Naive thymus-derived CD4-positive, alpha-beta T cell (primary cell): ENCODE measurements around the gene C1QTNF1. TPM values are rescaled to one million over a fixed set of nuclear protein-coding genes. Genes with fewer than 3 reads are reported as not detected.
A peak's percentile ranks its signal among the peaks of the same experiment; 100 is the strongest.

Source experiments
- ATAC-seq: fragments of 150-1000 bp; cut with Tn5 transposase; 2 replicates; pipeline ENCODE4 v1.10.0; 2021; ENCODE audit warnings: mild to moderate bottlenecking, moderate library complexity
- CTCF ChIA-PET: fragments of 350-600 bp; sonication (Branson Sonifier 250); formaldehyde crosslinking; loops from one replicate; lab custom pipeline; 2021; ENCODE audit warnings: antibody characterized with exemption; lab: Charles Lee
- POLR2A ChIA-PET: fragments of 350-600 bp; sonication (Branson Sonifier 250); formaldehyde crosslinking; loops from one replicate; lab custom pipeline; 2021; ENCODE audit warnings: antibody characterized with exemption, inconsistent platforms; lab: Charles Lee
- DNase-seq, 9 donors: peaks; one replicate each; pipeline versions ENCODE4 v3.0.0 to v3.0.0-alpha.2; 2020 to 2022; ENCODE audit warnings: mixed read lengths in 1 of 9
- H3K27ac ChIP-seq: one replicate; pipeline ENCODE4 v1.7.0; 2013; ENCODE audit warnings: mild to moderate bottlenecking, low read depth, low read length, moderate library complexity
- H3K27me3 ChIP-seq, 2 donors: one replicate each; pipeline ENCODE4 v1.7.0; 2013; ENCODE audit warnings: low read length in 2 of 2, mild to moderate bottlenecking in 2 of 2, moderate library complexity in 2 of 2; ENCODE audit not compliant: control insufficient read depth in 2 of 2, insufficient read depth in 2 of 2
- H3K36me3 ChIP-seq, 3 experiments: 1 replicate in 2 of 3; 2 replicates in 1 of 3; pipeline ENCODE4 v1.7.0; 2013; ENCODE audit warnings: low read length in 3 of 3, mild to moderate bottlenecking in 3 of 3, moderate library complexity in 1 of 3; ENCODE audit not compliant: insufficient read depth in 3 of 3, control insufficient read depth in 2 of 3
- H3K4me1 ChIP-seq, 2 donors: one replicate each; pipeline ENCODE4 v1.7.0; 2013; ENCODE audit warnings: low read length in 2 of 2, mild to moderate bottlenecking in 2 of 2, moderate library complexity in 1 of 2; ENCODE audit not compliant: control insufficient read depth in 2 of 2, insufficient read depth in 2 of 2
- H3K4me3 ChIP-seq: 2 replicates; pipeline ENCODE4 v1.7.0; 2013; ENCODE audit warnings: mild to moderate bottlenecking, low read length
- H3K9me3 ChIP-seq, 3 experiments: 1 replicate in 2 of 3; 2 replicates in 1 of 3; pipeline ENCODE4 v1.7.0; 2013; ENCODE audit warnings: low read length in 3 of 3; ENCODE audit not compliant: control insufficient read depth in 2 of 3
- H3K27ac Mint-ChIP-seq, 9 donors: one replicate each; pipeline ENCODE4 v1.8.0; 2020 to 2022; ENCODE audit warnings: mixed read lengths in 9 of 9, mild to moderate bottlenecking in 8 of 9, moderate library complexity in 5 of 9, inconsistent platforms in 2 of 9
- H3K27me3 Mint-ChIP-seq, 5 donors: one replicate each; pipeline ENCODE4 v1.8.0; 2021 to 2022; ENCODE audit warnings: mixed read lengths in 5 of 5, mild to moderate bottlenecking in 1 of 5
- H3K36me3 Mint-ChIP-seq, 5 donors: one replicate each; pipeline ENCODE4 v1.8.0; 2020 to 2022; ENCODE audit warnings: mixed read lengths in 5 of 5, mild to moderate bottlenecking in 3 of 5, inconsistent platforms in 1 of 5
- H3K4me1 Mint-ChIP-seq, 7 donors: one replicate each; pipeline ENCODE4 v1.8.0; 2020 to 2022; ENCODE audit warnings: mixed read lengths in 7 of 7, mild to moderate bottlenecking in 3 of 7, inconsistent platforms in 1 of 7
- H3K4me3 Mint-ChIP-seq, 10 donors: one replicate each; pipeline ENCODE4 v1.8.0; 2020 to 2022; ENCODE audit warnings: mild to moderate bottlenecking in 10 of 10, mixed read lengths in 10 of 10, moderate library complexity in 6 of 10, inconsistent platforms in 2 of 10
- H3K9me3 Mint-ChIP-seq, 11 donors: one replicate each; pipeline ENCODE4 v1.8.0; 2020 to 2022; ENCODE audit warnings: mixed read lengths in 11 of 11, mild to moderate bottlenecking in 4 of 11, inconsistent platforms in 1 of 11, moderate library complexity in 1 of 11
- intact Hi-C, 2 donors: fragments of 100-400 bp; cut with micrococcal nuclease; formaldehyde crosslinking; loops; one replicate each; pipeline ENCODE4 v1.15.1; 2023
- polyA plus RNA-seq, 2 donors: library from polyadenylated mRNA; unstranded; fragments of 300-500 nt; fragmentation: Illumina TruSeq; gene quantifications; one replicate each; pipeline ENCODE4 v1.2.3, GENCODE V29; 2021
- total RNA-seq, 6 experiments: library from RNA in 5 of 6; stranded (reverse) in 5 of 6; gene quantifications; 1 replicate in 5 of 6; 2 replicates in 1 of 6; pipeline ENCODE4 v1.2.3 and lab custom pipeline; 2021 to 2026

C1QTNF1 gene, protein sequence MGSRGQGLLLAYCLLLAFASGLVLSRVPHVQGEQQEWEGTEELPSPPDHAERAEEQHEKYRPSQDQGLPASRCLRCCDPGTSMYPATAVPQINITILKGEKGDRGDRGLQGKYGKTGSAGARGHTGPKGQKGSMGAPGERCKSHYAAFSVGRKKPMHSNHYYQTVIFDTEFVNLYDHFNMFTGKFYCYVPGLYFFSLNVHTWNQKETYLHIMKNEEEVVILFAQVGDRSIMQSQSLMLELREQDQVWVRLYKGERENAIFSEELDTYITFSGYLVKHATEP
- total RNA-seq (under 1 TPM in 1 of 5 experiments, not detected in 4; 0.10 TPM), polyA plus RNA-seq (not detected), total RNA-seq (lab: John Stamatoyannopoulos, UW) (0.40 reads per million)

DNA sequence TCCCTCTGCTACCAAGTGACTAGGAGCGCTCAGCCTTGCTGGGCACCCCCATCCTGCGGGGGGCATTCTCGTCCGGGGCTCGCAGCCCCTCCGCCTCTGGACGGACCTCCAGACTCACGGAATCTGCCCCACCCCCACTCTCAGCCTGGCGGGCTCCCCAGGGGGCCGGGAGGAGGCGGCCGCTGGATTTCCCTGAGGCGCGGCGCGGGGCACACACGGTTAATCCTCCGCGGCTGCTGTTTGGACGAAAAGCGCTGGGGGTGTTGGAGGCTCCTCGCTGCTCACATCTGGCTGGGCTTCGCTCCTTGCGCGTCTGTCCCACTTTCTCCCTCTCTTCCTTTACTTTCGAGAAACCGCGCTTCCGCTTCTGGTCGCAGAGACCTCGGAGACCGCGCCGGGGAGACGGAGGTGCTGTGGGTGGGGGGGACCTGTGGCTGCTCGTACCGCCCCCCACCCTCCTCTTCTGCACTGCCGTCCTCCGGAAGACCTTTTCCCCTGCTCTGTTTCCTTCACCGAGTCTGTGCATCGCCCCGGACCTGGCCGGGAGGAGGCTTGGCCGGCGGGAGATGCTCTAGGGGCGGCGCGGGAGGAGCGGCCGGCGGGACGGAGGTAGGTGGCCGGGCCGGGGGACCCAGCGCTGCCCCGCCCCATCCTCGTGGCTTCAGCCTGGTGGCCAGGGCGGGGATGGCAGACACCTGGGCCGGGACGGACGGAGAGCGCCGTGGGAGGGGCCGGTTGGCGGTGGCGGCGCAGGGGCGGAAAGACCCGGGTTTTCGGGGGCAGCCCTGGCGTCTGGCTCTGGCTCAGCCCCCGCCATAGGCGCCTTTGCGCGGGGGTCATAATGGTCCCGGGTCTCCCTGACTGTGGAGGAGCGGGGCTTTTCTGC, at the start of gene C1QTNF1:
TSS of gene C1QTNF1 (plus strand) at position 284 of the 886 bp plus-strand sequence. CDS start 19,800 bp downstream, outside the sequence.
- H3K4me1 ChIP-seq: peaks cover 4% of the 10 kb centered on the region in 2 donors
- no peaks in the 10 kb centered on the region for H3K36me3 ChIP-seq
- H3K4me3 ChIP-seq: peak within 1 kb of the TSS; percentile 64
- Mint-ChIP-seq H3K27me3 (peaks cover 1 to 79% (median 20%) of the 10 kb centered on the region in 5 donors), H3K36me3 (no peaks in the 10 kb centered on the region), H3K4me1 (peaks cover 0 to 9% (median 6%) of the 10 kb centered on the region in 7 donors), H3K9me3 (no peaks in the 10 kb centered on the region), H3K27ac (peak within 1 kb of the TSS in 2 of 9 donors; percentile 61 to 76), H3K4me3 (peak within 1 kb of the TSS; percentile 83 to 91 (median 88))
- intact Hi-C loops: no loop called here
- H3K27ac ChIP-seq: no peak within 1 kb of the TSS
- ATAC-seq (peak; percentile 76), DNase-seq (peak in 7 of 9 donors; percentile 21 to 49 (median 25))
- H3K27me3 ChIP-seq: no peaks in the 10 kb centered on the region
- ChIA-PET POLR2A (no interaction called here), CTCF (no interaction called here)
- no peaks in the 10 kb centered on the region for H3K9me3 ChIP-seq

DNA sequence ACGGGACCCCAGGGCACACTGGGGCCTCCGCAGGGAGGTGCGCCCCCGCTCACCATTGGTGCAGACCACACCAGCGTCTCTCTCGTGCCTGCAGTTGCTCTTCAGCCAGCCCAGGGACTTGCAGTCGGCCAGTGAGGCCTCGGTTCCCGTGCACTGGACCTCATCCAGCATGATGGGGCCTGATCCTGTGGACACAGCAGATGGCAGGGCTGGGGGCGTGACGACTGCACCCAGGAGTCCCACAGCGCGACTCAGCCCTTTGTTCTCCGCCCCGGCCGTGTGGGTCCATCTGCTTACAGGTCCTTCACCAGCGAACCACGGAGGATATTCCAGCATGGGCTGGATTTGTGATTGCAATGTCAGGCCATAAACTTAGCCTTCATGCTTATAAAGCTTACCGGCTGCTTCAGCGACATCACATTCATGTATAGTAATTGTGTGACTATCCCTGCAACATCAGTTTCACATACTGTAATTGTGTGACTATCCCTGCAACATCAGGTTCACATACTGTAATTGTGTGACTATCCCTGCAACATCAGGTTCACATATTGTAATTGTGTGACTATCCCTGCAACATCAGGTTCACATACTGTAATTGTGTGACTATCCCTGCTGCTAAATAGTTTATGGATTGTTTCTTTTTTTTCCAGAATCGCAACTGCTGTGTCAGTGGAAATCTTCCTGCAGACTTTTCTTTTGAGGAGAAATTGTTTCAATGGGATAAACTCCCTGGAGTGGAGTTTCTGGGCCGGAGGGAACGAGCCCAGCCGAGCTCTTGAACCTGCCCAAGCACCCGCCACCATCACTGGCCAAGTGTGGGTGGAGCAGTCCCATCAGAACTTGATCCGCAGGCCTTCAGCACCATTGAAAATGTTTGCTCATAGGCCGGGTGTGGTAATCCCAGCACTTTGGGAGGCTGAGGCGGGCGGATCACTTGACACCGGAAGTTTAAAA, 49.1 kb upstream of the C1QTNF1 start:
- peak; percentile 21 for ATAC-seq
- Mint-ChIP-seq H3K27ac (peak overlapping the region in 3 of 9 donors; percentile 19 to 74 (median 22)), H3K36me3 (peaks cover 0 to 5% (median 0%) of the 10 kb centered on the region in 5 donors), H3K9me3 (no peaks in the 10 kb centered on the region), H3K4me3 (no peak overlapping the region), H3K27me3 (no peaks in the 10 kb centered on the region), H3K4me1 (peaks cover 17 to 39% (median 27%) of the 10 kb centered on the region in 7 donors)
- Histone ChIP-seq H3K9me3 (no peaks in the 10 kb centered on the region), H3K36me3 (peaks cover 0 to 32% (median 0%) of the 10 kb centered on the region in 3 experiments), H3K4me1 (peaks cover 0 to 29% of the 10 kb centered on the region in 2 donors), H3K27me3 (no peaks in the 10 kb centered on the region), H3K27ac (no peak overlapping the region), H3K4me3 (no peak overlapping the region)
- intact Hi-C loops: loop anchor here in 1 of 2 donors (5.0 kb wide), 1 partner anchor 48 kb away; the partner anchor contains the start of gene TIMP2
- ChIA-PET CTCF (interaction anchor here (0.6 kb wide), 1 partner anchor 22 kb away, joined by 3 read pairs; no protein-coding TSS in a partner anchor), POLR2A (no interaction called here)
- DNase-seq: no peak

DNA sequence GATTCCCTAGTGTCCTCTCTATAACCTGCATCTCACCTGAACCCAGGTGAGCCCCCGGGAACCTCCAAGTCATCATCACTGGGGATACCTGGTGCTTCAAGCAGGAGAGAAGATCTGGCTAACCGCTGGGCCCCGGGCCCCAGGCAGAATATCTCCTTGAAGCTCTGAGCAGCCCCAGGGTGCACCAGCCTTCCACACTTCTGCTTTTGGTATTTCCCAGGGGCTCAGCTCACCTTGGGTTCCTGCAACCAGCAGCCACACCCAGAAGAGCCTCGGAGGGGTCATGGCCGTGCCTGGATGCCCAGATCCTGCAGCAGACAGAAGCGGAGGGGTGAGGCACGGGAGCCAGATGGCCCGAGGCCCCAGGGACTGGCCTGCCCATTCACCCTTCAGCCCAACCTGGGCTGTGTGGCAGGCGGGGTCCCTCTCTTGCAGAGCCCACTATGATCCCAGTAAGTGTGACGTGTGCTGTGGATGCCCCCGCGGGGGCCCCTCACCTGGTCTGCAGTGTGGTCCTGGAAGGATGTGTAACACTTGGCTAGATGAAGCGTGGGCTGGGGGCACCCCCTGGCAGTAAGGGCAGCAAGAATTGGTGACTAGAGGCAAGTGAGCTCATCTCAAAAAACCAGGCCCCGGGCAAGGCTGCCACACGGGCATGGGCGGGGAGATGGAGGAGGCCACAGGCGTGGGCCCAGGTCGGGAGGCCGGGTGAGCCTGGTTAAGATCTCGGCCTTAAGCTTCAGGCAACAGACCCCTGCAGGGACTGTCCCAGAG, 46.9 kb upstream of the C1QTNF1 start:
- DNase-seq (no peak), ATAC-seq (no peak)
- H3K4me3 Mint-ChIP-seq: peak overlapping the region in 8 of 10 donors; percentile 22 to 85 (median 78)
- no peaks in the 10 kb centered on the region for H3K9me3 Mint-ChIP-seq
- Histone ChIP-seq H3K4me3 (no peak overlapping the region), H3K4me1 (peaks cover 0 to 28% of the 10 kb centered on the region in 2 donors), H3K36me3 (peaks cover 0 to 27% (median 0%) of the 10 kb centered on the region in 3 experiments), H3K27ac (no peak overlapping the region), H3K27me3 (no peaks in the 10 kb centered on the region), H3K9me3 (no peaks in the 10 kb centered on the region)
- peaks cover 12 to 31% (median 21%) of the 10 kb centered on the region in 7 donors for H3K4me1 Mint-ChIP-seq
- peak overlapping the region in 7 of 9 donors; percentile 36 to 83 (median 61) for H3K27ac Mint-ChIP-seq
- no peaks in the 10 kb centered on the region for H3K27me3 Mint-ChIP-seq
- ChIA-PET POLR2A (no interaction called here), CTCF (no interaction called here)
- intact Hi-C loops: no loop called here
- H3K36me3 Mint-ChIP-seq: no peaks in the 10 kb centered on the region

DNA sequence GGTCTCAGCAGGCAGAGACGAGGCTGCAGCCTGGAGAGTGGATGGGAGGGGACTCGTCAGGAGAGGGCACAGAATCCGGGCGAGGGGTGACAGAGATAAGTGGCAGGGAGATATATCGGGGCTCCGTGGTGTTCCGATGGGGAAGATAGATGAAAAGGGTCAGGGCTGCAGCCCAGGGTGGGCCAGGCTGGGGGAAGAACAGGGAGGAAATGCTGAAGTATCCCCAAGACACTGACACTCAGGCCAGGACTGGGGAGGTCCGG, 46.4 kb upstream of the C1QTNF1 start:
- ATAC-seq (no peak), DNase-seq (no peak)
- Mint-ChIP-seq H3K27ac (peak overlapping the region in 7 of 9 donors; percentile 36 to 83 (median 58)), H3K4me1 (peaks cover 12 to 28% (median 21%) of the 10 kb centered on the region in 7 donors), H3K9me3 (no peaks in the 10 kb centered on the region), H3K36me3 (no peaks in the 10 kb centered on the region), H3K4me3 (peak overlapping the region in 8 of 10 donors; percentile 2 to 85 (median 78)), H3K27me3 (no peaks in the 10 kb centered on the region)
- CTCF ChIA-PET: no interaction called here
- Histone ChIP-seq H3K27ac (no peak overlapping the region), H3K36me3 (peaks cover 0 to 22% (median 0%) of the 10 kb centered on the region in 3 experiments), H3K9me3 (no peaks in the 10 kb centered on the region), H3K4me3 (no peak overlapping the region), H3K4me1 (peaks cover 0 to 28% of the 10 kb centered on the region in 2 donors), H3K27me3 (no peaks in the 10 kb centered on the region)
- intact Hi-C loops: no loop called here
- POLR2A ChIA-PET: interaction anchor here (0.5 kb wide), 1 partner anchor 900 kb away, joined by 3 read pairs; no protein-coding TSS in a partner anchor

DNA sequence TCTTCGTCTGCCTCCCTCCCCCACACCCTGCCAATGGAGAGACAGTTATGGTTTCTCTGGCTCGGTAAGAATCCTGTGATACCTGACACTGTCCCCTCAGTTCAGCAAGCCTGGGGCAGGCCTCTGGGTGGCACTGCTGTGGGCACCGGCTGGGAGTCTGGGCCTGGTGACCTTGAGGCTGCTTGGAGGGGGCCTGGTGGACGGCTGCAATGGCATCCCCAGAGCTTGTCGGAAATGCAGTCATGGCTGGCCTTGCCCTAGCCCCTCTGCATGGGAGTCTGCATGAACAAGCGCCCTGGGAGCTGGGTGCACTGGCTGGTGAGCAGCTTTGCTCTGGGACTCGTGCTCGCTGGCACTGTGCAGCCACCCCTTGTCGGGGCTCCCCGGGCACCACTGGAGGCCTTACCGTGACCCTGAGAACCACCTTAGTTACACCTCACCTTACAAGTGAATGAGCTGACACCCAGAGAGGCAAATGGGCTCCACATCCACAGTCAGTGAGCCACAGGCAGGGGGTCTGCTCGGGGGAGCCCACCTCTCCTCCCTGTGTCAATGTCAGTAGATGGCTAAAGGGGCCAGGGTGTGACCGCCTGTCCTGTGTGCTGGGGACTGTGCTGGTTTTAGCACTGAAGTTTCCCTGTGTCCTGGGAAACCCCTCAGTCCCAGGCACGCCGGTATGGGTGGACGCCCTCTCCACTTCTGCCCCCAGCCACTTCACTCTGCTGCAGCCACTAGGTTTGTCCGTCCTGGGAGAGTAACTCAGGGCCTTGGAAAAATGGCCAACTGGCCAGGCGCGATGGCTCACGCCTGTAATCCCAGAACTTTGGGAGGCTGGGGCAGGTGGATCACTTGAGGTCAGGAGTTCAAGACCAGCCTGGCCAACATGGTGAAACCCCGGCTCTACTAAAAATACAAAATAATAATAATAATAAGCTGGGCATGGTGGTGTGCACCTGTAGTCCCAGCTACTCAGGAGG, 45.7 kb upstream of the C1QTNF1 start:
- POLR2A ChIA-PET: interaction anchor here (0.5 kb wide), 1 partner anchor 901 kb away, joined by 3 read pairs; no protein-coding TSS in a partner anchor
- H3K27ac ChIP-seq: peak overlapping the region; percentile 73
- no peaks in the 10 kb centered on the region for H3K9me3 Mint-ChIP-seq

More for the DNA sequence above, 45.7 kb upstream of the C1QTNF1 start:
- Histone ChIP-seq H3K4me3 (no peak overlapping the region), H3K9me3 (no peaks in the 10 kb centered on the region), H3K27me3 (no peaks in the 10 kb centered on the region), H3K4me1 (peaks cover 0 to 28% of the 10 kb centered on the region in 2 donors), H3K36me3 (peaks cover 0 to 18% (median 0%) of the 10 kb centered on the region in 3 experiments)
- Mint-ChIP-seq H3K27ac (peak overlapping the region in 4 of 9 donors; percentile 42 to 95 (median 90)), H3K4me1 (peaks cover 12 to 28% (median 21%) of the 10 kb centered on the region in 7 donors), H3K27me3 (no peaks in the 10 kb centered on the region), H3K36me3 (no peaks in the 10 kb centered on the region), H3K4me3 (peak overlapping the region; percentile 77 to 89 (median 84))
- DNase-seq: no peak
- intact Hi-C loops: no loop called here
- CTCF ChIA-PET: interaction anchor here (1.0 kb wide), 1 partner anchor 36 kb away, joined by 3 read pairs; no protein-coding TSS in a partner anchor
- ATAC-seq: no peak
